Urinary bladder (tissue), 4 donors: ENCODE measurements around the gene SH3BGR. TPM values are rescaled to one million over a fixed set of nuclear protein-coding genes. Genes with fewer than 3 reads are reported as not detected.

ENCODE experiments used
- DNase-seq: peaks from one replicate; pipeline ENCODE4 v3.0.0-alpha.2; 2015; ENCODE audit errors: extremely low spot score
- H3K27ac ChIP-seq: one replicate; pipeline ENCODE4 v1.5.1; 2013; ENCODE audit warnings: low read depth, mild to moderate bottlenecking, moderate library complexity
- H3K36me3 ChIP-seq: one replicate; pipeline ENCODE4 v1.6.1; 2013; ENCODE audit warnings: mild to moderate bottlenecking, moderate library complexity; ENCODE audit not compliant: insufficient read depth
- H3K4me1 ChIP-seq: one replicate; pipeline ENCODE4 v1.6.1; 2013; ENCODE audit warnings: mild to moderate bottlenecking, moderate library complexity; ENCODE audit not compliant: insufficient read depth
- H3K4me3 ChIP-seq: one replicate; pipeline ENCODE4 v1.5.1; 2013; ENCODE audit warnings: low read depth, low read length
- WGBS: extraction: QIAGEN DNeasy Blood & Tissue Kit; methylation state at CpG from one replicate; pipeline ENCODE4 v1.1.7; 2013; 5-methylcytosine and 5-hydroxymethylcytosine counted together
- polyA plus RNA-seq: library from polyadenylated mRNA; stranded (reverse); fragments of 200-250 nt; gene quantifications from one replicate; pipeline ENCODE4 v1.2.3, GENCODE V29; 2013
- total RNA-seq: library from RNA; depleted of rRNA; stranded (reverse); fragments of >200 nt; gene quantifications from one replicate; pipeline ENCODE4 v1.2.3, GENCODE V29; 2014
- donor health status: healthy with polysubstance abuse.
- donor health status: healthy.

The SH3BGR gene
- total and polyA plus RNA-seq, 2 donors = 15.8 to 30.8 TPM

DNA sequence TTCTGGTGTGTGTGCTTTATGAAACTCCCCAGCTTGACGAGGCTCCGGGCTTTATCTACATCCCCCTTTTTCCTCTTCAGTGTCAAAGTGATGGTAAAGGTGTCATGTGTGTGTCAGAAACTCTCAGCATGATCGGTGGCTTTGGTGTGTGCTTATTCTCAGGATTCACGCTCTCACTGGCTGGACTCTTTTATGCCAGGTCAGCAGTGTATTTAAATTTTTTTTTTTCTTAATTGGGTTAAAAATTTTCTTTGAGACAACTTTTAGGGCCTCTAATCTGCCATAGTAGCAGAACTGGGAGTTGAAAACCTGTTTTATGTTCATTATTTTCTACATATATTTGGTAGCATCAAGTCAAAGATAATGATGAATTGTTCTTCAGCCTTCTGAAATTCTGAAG is 21.0 kb downstream of the SH3BGR start:
- Histone ChIP-seq H3K4me1 (no peaks in the 10 kb centered on the region), H3K4me3 (no peak overlapping the region), H3K27ac (no peak overlapping the region), H3K36me3 (no peaks in the 10 kb centered on the region)
- 70% methylated on average over 4 of the region's 4 CpGs for WGBS
- no peak for DNase-seq

GRCh38 chr21:39474611-39475010 is 22.8 kb downstream of the SH3BGR start:
- no peak overlapping the region for H3K27ac ChIP-seq
- no peaks in the 10 kb centered on the region for H3K4me1 ChIP-seq
- no peaks in the 10 kb centered on the region for H3K36me3 ChIP-seq
- WGBS = 90% methylated on average over 2 of the region's 2 CpGs
- H3K4me3 ChIP-seq = no peak overlapping the region
- DNase-seq = no peak

- Histone ChIP-seq H3K27ac (no peak overlapping the region), H3K4me3 (no peak overlapping the region), H3K36me3 (no peaks in the 10 kb centered on the region), H3K4me1 (no peaks in the 10 kb centered on the region)
- no peak for DNase-seq
- WGBS = 88% methylated on average over 4 of the region's 4 CpGs
These were observed 27.5 kb downstream of the SH3BGR start for GRCh38 chr21:39479164-39479813.

DNA sequence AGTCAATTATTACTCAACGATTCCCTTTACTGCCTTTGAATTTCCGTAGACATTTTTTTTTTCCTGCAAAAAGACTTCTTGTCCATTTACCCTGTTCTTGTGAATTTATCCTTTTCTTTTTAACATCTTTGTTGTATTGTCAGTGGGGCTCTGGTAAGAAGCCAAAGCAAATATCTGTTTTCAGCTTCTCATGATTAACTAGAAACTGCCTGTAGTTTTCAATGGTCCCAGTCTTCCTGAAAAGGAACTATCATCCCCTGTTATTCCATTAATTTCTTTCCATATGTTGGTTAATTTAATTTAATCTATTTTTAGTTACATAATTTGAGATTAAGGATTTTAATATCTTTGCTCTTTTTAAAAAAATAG is 28.0 kb downstream of the SH3BGR start:
- WGBS = 38% methylated on average over 2 of the region's 2 CpGs

DNA sequence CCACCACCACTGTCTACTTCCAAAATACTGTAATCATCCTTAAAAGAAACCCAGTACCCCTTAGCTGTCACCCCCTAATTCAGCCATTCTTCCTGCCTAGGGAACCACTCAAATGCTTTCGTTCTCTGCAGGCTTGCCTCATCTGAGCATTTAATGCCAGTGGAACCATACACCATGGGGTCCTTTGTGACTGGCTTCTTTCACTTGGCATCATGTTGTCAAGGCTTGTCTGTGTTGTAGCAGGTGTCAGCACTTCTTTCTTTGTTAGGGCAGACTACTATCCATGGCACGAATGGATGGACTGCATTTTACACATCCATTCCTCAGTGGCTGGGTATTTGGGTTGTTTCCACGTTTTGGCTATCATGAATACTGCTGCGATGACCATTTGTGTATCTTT is 28.5 kb downstream of the SH3BGR start:
- WGBS = 90% methylated on average over 4 of the region's 4 CpGs
- no peak overlapping the region for H3K4me3 ChIP-seq
- no peak for DNase-seq
- no peaks in the 10 kb centered on the region for H3K4me1 ChIP-seq
- no peak overlapping the region for H3K27ac ChIP-seq
- H3K36me3 ChIP-seq = no peaks in the 10 kb centered on the region

More for the DNA sequence above, 28.0 kb downstream of the SH3BGR start:
- no peak overlapping the region for H3K27ac ChIP-seq
- H3K4me3 ChIP-seq = no peak overlapping the region
- no peaks in the 10 kb centered on the region for H3K36me3 ChIP-seq
- DNase-seq = no peak
- H3K4me1 ChIP-seq = no peaks in the 10 kb centered on the region

- no peak overlapping the region for H3K27ac ChIP-seq
- no peak overlapping the region for H3K4me3 ChIP-seq
- DNase-seq = no peak
- no peaks in the 10 kb centered on the region for H3K36me3 ChIP-seq
- WGBS = 84% methylated on average over 3 of the region's 3 CpGs
- H3K4me1 ChIP-seq = no peaks in the 10 kb centered on the region
These were observed 30.1 kb downstream of the SH3BGR start for GRCh38 chr21:39481886-39482285.

- Histone ChIP-seq H3K36me3 (no peaks in the 10 kb centered on the region), H3K4me3 (no peak overlapping the region), H3K4me1 (no peaks in the 10 kb centered on the region), H3K27ac (no peak overlapping the region)
- 25% methylated on average over 1 of the region's 1 CpG for WGBS
- DNase-seq = no peak
These were observed 32.1 kb downstream of the SH3BGR start for GRCh38 chr21:39483917-39484316.

GRCh38 chr21:39484711-39485276 is 33.0 kb downstream of the SH3BGR start:
- DNase-seq = no peak
- 48% methylated on average over 6 of the region's 6 CpGs for WGBS
- H3K36me3 ChIP-seq = no peaks in the 10 kb centered on the region
- H3K4me3 ChIP-seq = no peak overlapping the region
- H3K27ac ChIP-seq = no peak overlapping the region
- H3K4me1 ChIP-seq = no peaks in the 10 kb centered on the region

DNA sequence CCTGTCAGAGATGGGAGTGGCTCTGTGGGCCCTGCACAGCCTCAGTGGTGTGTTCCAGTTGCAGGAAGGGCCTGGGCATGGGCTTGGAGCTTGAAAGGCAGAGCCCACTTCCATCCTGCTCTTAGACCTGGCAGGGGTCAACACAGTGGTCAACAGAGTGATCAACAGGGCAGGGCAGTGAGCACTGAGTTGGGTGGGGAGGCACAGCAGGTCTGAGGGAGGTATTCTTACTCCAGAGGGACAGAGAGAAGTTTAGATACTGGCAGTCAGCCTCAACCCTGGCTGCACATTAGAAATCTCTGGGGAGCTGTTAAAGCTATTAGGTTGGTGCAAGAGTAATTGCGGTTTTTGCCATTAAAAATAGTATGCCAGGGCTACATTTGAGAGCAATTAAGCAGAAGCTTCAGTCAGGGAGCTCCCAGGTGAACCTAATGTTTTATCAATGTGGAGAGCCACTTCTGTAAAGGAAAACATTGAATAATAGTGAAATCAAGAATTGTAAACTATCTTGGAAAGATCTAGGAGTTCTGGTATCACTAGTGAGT is 37.7 kb downstream of the SH3BGR start:
- Histone ChIP-seq H3K36me3 (no peaks in the 10 kb centered on the region), H3K27ac (no peak overlapping the region), H3K4me1 (no peaks in the 10 kb centered on the region), H3K4me3 (no peak overlapping the region)
- no peak for DNase-seq
- WGBS = 80% methylated on average over 1 of the region's 1 CpG

GRCh38 chr21:39499156-39499555 is 47.4 kb downstream of the SH3BGR start:
- Histone ChIP-seq H3K36me3 (no peaks in the 10 kb centered on the region), H3K27ac (no peak overlapping the region), H3K4me1 (no peaks in the 10 kb centered on the region), H3K4me3 (no peak overlapping the region)
- no peak for DNase-seq
- WGBS = 100% methylated on average over 1 of the region's 1 CpG

DNA sequence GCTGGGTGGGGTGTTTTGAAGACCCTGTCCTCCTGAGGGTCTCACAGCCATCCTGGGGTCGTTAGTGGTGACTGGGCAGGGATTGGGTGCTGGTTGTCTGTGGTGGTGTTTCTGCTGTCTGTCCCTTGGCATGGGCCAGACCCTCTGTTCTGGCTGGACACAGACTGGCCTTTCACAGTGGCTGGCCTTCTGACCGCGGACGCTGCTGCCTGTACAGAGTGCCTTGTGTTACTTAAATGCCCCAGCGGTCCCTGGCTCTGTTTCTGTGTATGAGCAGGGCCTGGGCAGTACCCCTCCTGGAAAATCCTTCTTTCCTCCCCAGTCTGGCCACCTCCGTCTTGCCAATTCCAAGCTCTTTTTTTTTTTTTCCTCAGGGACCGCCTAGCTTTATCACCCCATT is 50.9 kb downstream of the SH3BGR start:
- DNase-seq = no peak
- H3K36me3 ChIP-seq = no peaks in the 10 kb centered on the region
- H3K27ac ChIP-seq = no peak overlapping the region
- no peaks in the 10 kb centered on the region for H3K4me1 ChIP-seq
- no peak overlapping the region for H3K4me3 ChIP-seq
- 81% methylated on average over 7 of the region's 7 CpGs for WGBS

GRCh38 chr21:39503123-39503762 is 51.5 kb downstream of the SH3BGR start:
- no peak overlapping the region for H3K27ac ChIP-seq
- no peak overlapping the region for H3K4me3 ChIP-seq
- no peaks in the 10 kb centered on the region for H3K4me1 ChIP-seq
- DNase-seq = no peak
- WGBS = 62% methylated on average over 1 of the region's 1 CpG
- no peaks in the 10 kb centered on the region for H3K36me3 ChIP-seq

GRCh38 chr21:39504230-39504629 is 52.5 kb downstream of the SH3BGR start:
- DNase-seq = no peak

GRCh38 chr21:39510240-39510639 is 58.5 kb downstream of the SH3BGR start:
- 88% methylated on average over 1 of the region's 1 CpG for WGBS
- DNase-seq = no peak
- Histone ChIP-seq H3K4me3 (no peak overlapping the region), H3K36me3 (no peaks in the 10 kb centered on the region), H3K27ac (no peak overlapping the region), H3K4me1 (no peaks in the 10 kb centered on the region)

More at GRCh38 chr21:39504230-39504629, 52.5 kb downstream of the SH3BGR start:
- whole genome bisulfite sequencing = 78% methylated on average over 6 of the region's 6 CpGs
- Histone ChIP-seq H3K27ac (no peak overlapping the region), H3K4me1 (no peaks in the 10 kb centered on the region), H3K36me3 (no peaks in the 10 kb centered on the region), H3K4me3 (no peak overlapping the region)
